Endothelial cell of umbilical vein (primary cell): ENCODE measurements around the gene SLC6A16. TPM values are rescaled to one million over a fixed set of nuclear protein-coding genes. Genes with fewer than 3 reads are reported as not detected.
"Not testable (repeated sequence)": the region's sequence is repeated elsewhere in the genome, so short reads cannot be mapped to it uniquely, and the experiment has no call there.

Experiments
- Bru-seq: library from RNA; stranded (reverse); fragments of 400-500 nt; gene quantifications from one replicate; lab custom pipeline; 2021; lab: Mats Ljungman, UMichigan
- BruChase-seq, 2 experiments: library from RNA; stranded (reverse); fragments of 400-500 nt; gene quantifications; one replicate each; lab custom pipeline; 2021; lab: Mats Ljungman, UMichigan
- BruUV-seq: library from RNA; stranded (reverse); fragments of 400-500 nt; replicated peaks from 2 replicates; lab custom pipeline; 2021; lab: Mats Ljungman, UMichigan
- CTCF ChIA-PET: fragments of 300-600, 350-600 bp; sonication (Branson Sonifier 250); formaldehyde crosslinking; loops from one replicate; lab custom pipeline; 2021; ENCODE audit warnings: antibody characterized with exemption, inconsistent platforms; lab: Charles Lee
- POLR2A ChIA-PET: fragments of 300-600, 350-600 bp; sonication (Branson Sonifier 250); formaldehyde crosslinking; loops from one replicate; lab custom pipeline; 2021; ENCODE audit warnings: antibody characterized with exemption, inconsistent platforms; lab: Charles Lee
- DNase-seq: peaks from one replicate; pipeline ENCODE4 v3.0.0-alpha.2; 2011; ENCODE audit warnings: low read depth, low spot score
- FAIRE-seq: peaks from 2 replicates; lab custom pipeline; 2011; peaks lifted over from hg19 to GRCh38; lab: Jason Lieb, UNC
- H2AFZ ChIP-seq: 2 replicates; pipeline ENCODE4 v1.6.0; 2012; ENCODE audit warnings: low read depth, low read length, control low read depth, inconsistent platforms
- H3K27ac ChIP-seq: 2 replicates; pipeline ENCODE4 v1.5.1; 2011; ENCODE audit warnings: low read depth, mild to moderate bottlenecking, control low read depth, low read length, moderate library complexity; ENCODE audit not compliant: insufficient read depth
- H3K27me3 ChIP-seq, 2 experiments: 2 replicates each; pipeline versions ENCODE4 v1.6.0 to v1.6.1; 2011; ENCODE audit warnings: low read length in 2 of 2, mixed read lengths in 1 of 2; ENCODE audit not compliant: control insufficient read depth in 2 of 2, insufficient read depth in 2 of 2
- H3K36me3 ChIP-seq, 2 experiments: 2 replicates in 1 of 2; 3 replicates in 1 of 2; pipeline ENCODE4 v1.5.1; 2011; ENCODE audit warnings: low read length in 2 of 2, mild to moderate bottlenecking in 1 of 2, moderate library complexity in 1 of 2; ENCODE audit not compliant: control insufficient read depth in 2 of 2, insufficient read depth in 2 of 2; ENCODE audit errors: extremely low read depth in 1 of 2
- H3K4me1 ChIP-seq: 3 replicates; pipeline ENCODE4 v1.5.1; 2011; ENCODE audit warnings: mild to moderate bottlenecking, low read length; ENCODE audit not compliant: control insufficient read depth, insufficient read depth; ENCODE audit errors: extremely low read depth
- H3K4me2 ChIP-seq: 2 replicates; pipeline ENCODE4 v1.6.1; 2011; ENCODE audit warnings: low read length, control low read depth, mixed read lengths; ENCODE audit not compliant: insufficient read depth
- H3K4me3 ChIP-seq, 3 experiments: fragments of 200-600 bp in 1 of 3; sonication (generic), shearing (Covaris generic) in 1 of 3; replicated peaks in 1 of 3; 2 replicates each; pipeline ENCODE4 v1.5.1; 2011 to 2016; ENCODE audit warnings: control low read depth in 3 of 3, low read length in 3 of 3, mild to moderate bottlenecking in 2 of 3, inconsistent platforms in 1 of 3, low read depth in 1 of 3, moderate library complexity in 1 of 3; ENCODE audit not compliant: insufficient read depth in 1 of 3
- H3K79me2 ChIP-seq: 2 replicates; pipeline ENCODE4 v1.6.0; 2012; ENCODE audit warnings: low read length, inconsistent platforms; ENCODE audit not compliant: control insufficient read depth, insufficient read depth
- H3K9ac ChIP-seq: replicated peaks from 2 replicates; pipeline ENCODE3; 2011; ENCODE audit warnings: low read length, control low read depth; ENCODE audit not compliant: insufficient read depth; ENCODE audit errors: extremely low read depth
- H3K9me1 ChIP-seq: replicated peaks from 3 replicates; pipeline ENCODE4 v1.6.0; 2011; ENCODE audit warnings: mild to moderate bottlenecking, low read length; ENCODE audit not compliant: control insufficient read depth, insufficient read depth; ENCODE audit errors: extremely low read depth
- H3K9me3 ChIP-seq: replicated peaks from 2 replicates; pipeline ENCODE4 v1.5.1; 2012; ENCODE audit warnings: low read length, inconsistent platforms; ENCODE audit not compliant: control insufficient read depth, insufficient read depth
- H4K20me1 ChIP-seq: replicated peaks from 2 replicates; pipeline ENCODE3; 2011; ENCODE audit warnings: mild to moderate bottlenecking, low read length; ENCODE audit not compliant: control insufficient read depth, insufficient read depth; ENCODE audit errors: extremely low read depth
- EZH2 ChIP-seq: IDR thresholded peaks from 2 replicates; pipeline ENCODE4 v1.6.1; 2012; ENCODE audit warnings: borderline replicate concordance, low read depth, mild to moderate bottlenecking, moderate library complexity, low read length, inconsistent platforms; ENCODE audit not compliant: severe bottlenecking
- FOS ChIP-seq: IDR thresholded peaks from 2 replicates; pipeline ENCODE4 v1.6.1; 2011; ENCODE audit warnings: mild to moderate bottlenecking, low read length, moderate library complexity, borderline replicate concordance; ENCODE audit not compliant: insufficient read depth
- GATA2 ChIP-seq: IDR thresholded peaks from 2 replicates; pipeline ENCODE4 v1.7.0; 2011; ENCODE audit warnings: low read depth, mild to moderate bottlenecking, moderate library complexity, mixed read lengths, low read length; ENCODE audit not compliant: insufficient read length, insufficient read depth
- JUN ChIP-seq: IDR thresholded peaks from 2 replicates; pipeline ENCODE4 v1.6.1; 2011; ENCODE audit warnings: borderline replicate concordance, low read depth; ENCODE audit not compliant: insufficient read length, insufficient read depth
- MYC ChIP-seq: IDR thresholded peaks from one replicate; pipeline ENCODE4 v1.6.1; 2011; ENCODE audit warnings: mild to moderate bottlenecking, low read depth, low read length
- POLR2A ChIP-seq: IDR thresholded peaks from 2 replicates; pipeline ENCODE4 v1.6.1; 2012; ENCODE audit warnings: low read depth, mild to moderate bottlenecking, control low read depth, low read length
- POLR2AphosphoS5 ChIP-seq: IDR thresholded peaks from 2 replicates; pipeline ENCODE4 v1.6.1; 2012; ENCODE audit warnings: low read depth, mild to moderate bottlenecking, control low read depth, low read length, moderate library complexity; ENCODE audit not compliant: insufficient read depth
- dilution Hi-C: fragments of 300-500 bp; cut with MboI; formaldehyde crosslinking; loops from one replicate; pipeline ENCODE4 v1.15.0; 2019; ENCODE audit warnings: low sequenced_read_pairs; ENCODE audit not compliant: extremely low pct_ligation_motif_present
- intact Hi-C: fragments of 100-400 bp; cut with micrococcal nuclease; formaldehyde crosslinking; loops from one replicate; pipeline ENCODE4 v1.10.0; 2022
- long read RNA-seq: library from polyadenylated mRNA; stranded (forward); transcript quantifications from one replicate; pipeline ENCODE4 v2.0.0, GENCODE V29; 2021
- polyA minus RNA-seq, 3 experiments: library from RNA; depleted of rRNA, polyadenylated mRNA; stranded (reverse); fragments of >200 nt; gene quantifications; 1 replicate in 1 of 3; 2 replicates in 2 of 3; pipeline ENCODE4 v1.2.3, GENCODE V29; 2011
- polyA plus RNA-seq, 4 experiments: library from polyadenylated mRNA; depleted of rRNA in 3 of 4; stranded (reverse) in 3 of 4; unstranded in 1 of 4; fragments of >200 nt; gene quantifications; 2 replicates each; pipeline versions ENCODE4 v1.2.1 to v1.2.3, GENCODE V29; 2011 to 2012; ENCODE audit warnings: missing spikeins in 1 of 4
- total RNA-seq: library from RNA; stranded (reverse); gene quantifications from 2 replicates; pipeline ENCODE4 v1.2.3, GENCODE V29; 2021
- TF ChIP-seq, protein P1 (sequence below), 2 donors: IDR thresholded peaks; 1 replicate in 1 of 2; 2 replicates in 1 of 2; pipeline ENCODE4 v1.5.1; 2011; ENCODE audit warnings: low read length in 2 of 2, mild to moderate bottlenecking in 2 of 2, moderate library complexity in 2 of 2, control low read depth in 1 of 2, inconsistent platforms in 1 of 2, low read depth in 1 of 2; ENCODE audit not compliant: insufficient read depth in 1 of 2; ENCODE audit errors: extremely low read depth in 1 of 2
- TF ChIP-seq, protein P2 (sequence below): IDR thresholded peaks from 2 replicates; pipeline ENCODE4 v1.6.1; 2011; ENCODE audit not compliant: insufficient read depth, insufficient read length

SLC6A16 gene
- total RNA-seq (1.6 and 3.6 TPM in 2 replicates), polyA plus RNA-seq (0.72 and 1.1 TPM in 2 replicates), polyA minus RNA-seq (2.0 and 5.3 TPM in 2 replicates), Bru-seq, nascent RNA (percentile 44 among the genes with signal in this experiment), BruChase-seq, experiment 1, labeled RNA remaining after a 6-hour chase (percentile 87 among the genes with signal in this experiment), BruChase-seq, experiment 2, labeled RNA remaining after a 2-hour chase (percentile 71 among the genes with signal in this experiment)
- polyA plus RNA-seq (2011; cell fraction: cytosol; rRNA removed) = 0.23 and 0.28 TPM in 2 replicates
- 5.1 and 5.2 TPM in 2 replicates for polyA plus RNA-seq (2011; cell fraction: nucleus; rRNA removed)
- polyA plus RNA-seq (2012) = 0.96 and 1.9 TPM in 2 replicates
- 1.3 TPM for polyA minus RNA-seq (2011; cell fraction: cytosol; rRNA and poly(A)+ RNA removed)
- 2.3 and 5.9 TPM in 2 replicates for polyA minus RNA-seq (2011; cell fraction: nucleus; rRNA and poly(A)+ RNA removed)
- long read RNA-seq = 0 reads

DNA sequence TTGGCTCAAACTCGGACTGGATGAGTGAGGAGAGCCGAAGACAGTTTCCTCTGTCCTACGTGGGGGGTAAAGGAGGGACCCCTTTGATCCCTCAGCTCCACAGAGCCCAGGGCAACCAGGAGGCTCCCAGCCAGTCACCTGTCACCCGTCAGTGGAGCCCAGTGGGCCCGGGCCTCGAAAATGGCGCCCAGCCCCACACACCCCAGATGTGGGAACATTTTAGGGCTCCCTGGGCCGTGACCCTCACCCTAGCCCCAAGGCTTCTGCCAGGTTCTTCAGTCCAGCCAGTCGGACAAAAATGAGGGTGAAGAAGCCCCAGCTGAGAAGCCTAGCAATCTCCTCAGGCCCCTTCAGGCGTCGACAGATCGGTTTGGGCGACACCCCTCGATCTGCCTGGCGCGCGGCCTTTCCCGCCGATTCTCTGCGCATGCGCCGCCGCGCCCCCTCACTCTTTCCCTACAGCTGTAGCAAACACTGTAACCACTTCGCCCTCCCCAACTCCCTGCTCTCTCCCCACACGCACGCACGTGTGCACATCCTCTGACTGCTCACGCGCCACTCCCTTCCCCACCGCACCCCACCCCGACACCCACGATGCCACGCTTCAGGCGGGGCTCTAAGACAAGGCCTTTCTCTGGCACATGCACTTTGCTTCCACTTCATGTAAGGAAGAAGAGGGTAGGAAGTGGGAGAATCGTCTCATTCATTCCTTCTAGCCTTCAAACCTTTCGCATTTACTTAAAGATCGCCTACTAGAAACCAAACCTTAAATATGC, at the start of gene SLC6A16:
TSS of gene SLC6A16 (minus strand) at position 391 of the 776 bp plus-strand sequence. CDS start 13,844 bp downstream, outside the sequence.
- no peak for DNase-seq
- H3K27ac ChIP-seq = no peak within 1 kb of the TSS
- no peaks in the 10 kb centered on the region for H3K36me3 ChIP-seq
- no peaks in the 10 kb centered on the region for H4K20me1 ChIP-seq
- no TSS peak for BruUV-seq
- dilution Hi-C loops = no loop called here
- H3K9me1 ChIP-seq = no peaks in the 10 kb centered on the region
- H3K4me2 ChIP-seq = no peak within 1 kb of the TSS
- no peaks in the 10 kb centered on the region for H3K79me2 ChIP-seq
- H3K9me3 ChIP-seq = no peaks in the 10 kb centered on the region
- intact Hi-C loops = no loop called here
- no peak within 1 kb of the TSS for H2AFZ ChIP-seq
- no peak within 1 kb of the TSS for H3K4me3 ChIP-seq
- H3K27me3 ChIP-seq = no peaks in the 10 kb centered on the region
- no peaks in the 10 kb centered on the region for H3K4me1 ChIP-seq
- ChIA-PET CTCF (interaction anchor here (0.5 to 0.8 kb wide), 2 partner anchors 24 to 126 kb away, joined by 4 read pairs; no protein-coding TSS in a partner anchor), POLR2A (no interaction called here)
- FAIRE-seq = no peak
- H3K9ac ChIP-seq = no peak within 1 kb of the TSS
- TF ChIP-seq POLR2AphosphoS5 (no peak), GATA2 (no peak), FOS (no peak), EZH2 (no peak), POLR2A (no peak), JUN (no peak), MYC (no peak)
- TF ChIP-seq, protein P1, sequence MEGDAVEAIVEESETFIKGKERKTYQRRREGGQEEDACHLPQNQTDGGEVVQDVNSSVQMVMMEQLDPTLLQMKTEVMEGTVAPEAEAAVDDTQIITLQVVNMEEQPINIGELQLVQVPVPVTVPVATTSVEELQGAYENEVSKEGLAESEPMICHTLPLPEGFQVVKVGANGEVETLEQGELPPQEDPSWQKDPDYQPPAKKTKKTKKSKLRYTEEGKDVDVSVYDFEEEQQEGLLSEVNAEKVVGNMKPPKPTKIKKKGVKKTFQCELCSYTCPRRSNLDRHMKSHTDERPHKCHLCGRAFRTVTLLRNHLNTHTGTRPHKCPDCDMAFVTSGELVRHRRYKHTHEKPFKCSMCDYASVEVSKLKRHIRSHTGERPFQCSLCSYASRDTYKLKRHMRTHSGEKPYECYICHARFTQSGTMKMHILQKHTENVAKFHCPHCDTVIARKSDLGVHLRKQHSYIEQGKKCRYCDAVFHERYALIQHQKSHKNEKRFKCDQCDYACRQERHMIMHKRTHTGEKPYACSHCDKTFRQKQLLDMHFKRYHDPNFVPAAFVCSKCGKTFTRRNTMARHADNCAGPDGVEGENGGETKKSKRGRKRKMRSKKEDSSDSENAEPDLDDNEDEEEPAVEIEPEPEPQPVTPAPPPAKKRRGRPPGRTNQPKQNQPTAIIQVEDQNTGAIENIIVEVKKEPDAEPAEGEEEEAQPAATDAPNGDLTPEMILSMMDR (IDR thresholded peaks at IDR 0.05; ENCODE audit: extremely low read depth in 1 of 2, insufficient read depth in 1 of 2, low read depth in 1 of 2, low read length in 2 of 2) = no peak
- TF ChIP-seq, protein P2, sequence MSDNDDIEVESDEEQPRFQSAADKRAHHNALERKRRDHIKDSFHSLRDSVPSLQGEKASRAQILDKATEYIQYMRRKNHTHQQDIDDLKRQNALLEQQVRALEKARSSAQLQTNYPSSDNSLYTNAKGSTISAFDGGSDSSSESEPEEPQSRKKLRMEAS = no peak

DNA sequence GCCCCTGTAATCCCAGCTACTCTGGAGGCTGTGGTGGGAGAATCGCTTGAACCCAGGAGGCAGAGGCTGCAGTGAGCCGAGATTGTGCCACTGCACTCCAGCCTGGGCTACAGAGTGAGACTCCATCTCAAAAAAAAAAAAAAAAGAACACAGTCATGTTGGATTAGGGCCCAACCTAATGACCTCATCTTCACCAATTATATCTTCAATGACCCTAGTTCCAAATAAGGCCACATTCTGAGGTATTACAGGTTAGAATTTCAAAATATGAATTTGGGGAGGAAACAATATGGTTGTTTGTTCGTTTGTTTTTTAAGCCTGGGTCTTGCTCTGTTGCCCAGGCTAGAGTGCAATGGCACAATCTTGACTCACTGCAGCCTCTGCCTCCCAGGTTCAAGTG, 48.2 kb upstream of the SLC6A16 start:
- H3K9me1 ChIP-seq, H2AFZ ChIP-seq, H3K4me1 ChIP-seq, dilution Hi-C loops, DNase-seq, H3K4me2 ChIP-seq, H3K27ac ChIP-seq, H3K27me3 ChIP-seq, H3K4me3 ChIP-seq, H4K20me1 ChIP-seq, H3K79me2 ChIP-seq, POLR2A ChIA-PET, FAIRE-seq, H3K36me3 ChIP-seq, intact Hi-C loops, H3K9me3 ChIP-seq, H3K9ac ChIP-seq, CTCF ChIA-PET, BruUV-seq: not testable (repeated sequence)
